ENCODE results near the gene INHBB. TPM values are rescaled to one million over a fixed set of nuclear protein-coding genes. Genes with fewer than 3 reads are reported as not detected.

INHBB gene
- total RNA-seq, 1 experiment from 2014 or later: 0.27 TPM

- Histone ChIP-seq H3K4me1 (ENCODE audit: control insufficient read depth in 1 of 2, insufficient read depth in 2 of 2, low read length in 2 of 2) (peaks cover 0 to 17% of the 10 kb centered on the region in 2 experiments; a peak in 2 of 4 replicates), H3K79me2 (ENCODE audit: insufficient read depth, low read length) (no peaks in the 10 kb centered on the region), H4K20me1 (ENCODE audit: insufficient read depth) (no peaks in the 10 kb centered on the region), H3K9ac (ENCODE audit: low read length) (no peak overlapping the region), H3K9me2 (ENCODE audit: insufficient read depth) (no peaks in the 10 kb centered on the region), H3K4me3 (replicated peaks in 1 of 2; ENCODE audit: low read depth in 1 of 2, low read length in 2 of 2) (no peak overlapping the region), H3K9me3 (ENCODE audit: control insufficient read depth in 1 of 2, insufficient read depth in 1 of 2, low read depth in 1 of 2, low read length in 2 of 2) (no peaks in the 10 kb centered on the region), H3K27me3 (ENCODE audit: insufficient read depth, low read length) (no peaks in the 10 kb centered on the region), H3K36me3 (ENCODE audit: control insufficient read depth in 1 of 2, insufficient read depth in 2 of 2, low read length in 2 of 2) (no peaks in the 10 kb centered on the region), H3K4me2 (ENCODE audit: low read length) (no peak overlapping the region), H3K27ac (ENCODE audit: low read depth, low read length) (no peak overlapping the region), H2AFZ (ENCODE audit: low read depth, low read length, poor library complexity, severe bottlenecking) (no peak overlapping the region)
- ChIA-PET CTCF (interaction anchor here (1.2 kb wide), 1 partner anchor 337 kb away, joined by 4 read pairs; no protein-coding TSS in a partner anchor), POLR2A (no interaction called here), RAD21 (ENCODE audit: low non-redundant PET in 1 of 2, low total read pairs in 2 of 2, uncharacterized antibody in 2 of 2, unreplicated experiment in 2 of 2) (interaction anchor here in 1 of 2 experiments (0.7 kb wide), 1 partner anchor 84 kb away, joined by 4 read pairs; no protein-coding TSS in a partner anchor)
- no peak for ATAC-seq
- BruUV-seq (replicated peaks): no TSS peak
- TF ChIP-seq EZH2 (IDR thresholded peaks at IDR 0.05): no peak
- no peak for TF ChIP-seq CBX3 (IDR thresholded peaks at IDR 0.05; ENCODE audit: low read depth)
- no peak for TF ChIP-seq ELF1 (IDR thresholded peaks at IDR 0.05; ENCODE audit: borderline replicate concordance, low read depth)
- TF ChIP-seq EGR1 (IDR thresholded peaks at IDR 0.05; ENCODE audit: low read depth): no peak
- TF ChIP-seq SIN3A (IDR thresholded peaks at IDR 0.05; ENCODE audit: low read depth): no peak
- TF ChIP-seq CEBPB (IDR thresholded peaks at IDR 0.05; ENCODE audit: low read depth): no peak
- TF ChIP-seq YY1 (IDR thresholded peaks at IDR 0.05; ENCODE audit: extremely low read depth, insufficient replicate concordance, low read depth, low read length): no peak
- TF ChIP-seq RAD21 (IDR thresholded peaks at IDR 0.05; ENCODE audit: low read depth): no peak
- TF ChIP-seq, protein P1, sequence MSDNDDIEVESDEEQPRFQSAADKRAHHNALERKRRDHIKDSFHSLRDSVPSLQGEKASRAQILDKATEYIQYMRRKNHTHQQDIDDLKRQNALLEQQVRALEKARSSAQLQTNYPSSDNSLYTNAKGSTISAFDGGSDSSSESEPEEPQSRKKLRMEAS (IDR thresholded peaks at IDR 0.05): no peak
- no peak for TF ChIP-seq ZFX (IDR thresholded peaks at IDR 0.05)
- TF ChIP-seq, protein P2, sequence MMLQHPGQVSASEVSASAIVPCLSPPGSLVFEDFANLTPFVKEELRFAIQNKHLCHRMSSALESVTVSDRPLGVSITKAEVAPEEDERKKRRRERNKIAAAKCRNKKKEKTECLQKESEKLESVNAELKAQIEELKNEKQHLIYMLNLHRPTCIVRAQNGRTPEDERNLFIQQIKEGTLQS (IDR thresholded peaks at IDR 0.05): no peak
- TF ChIP-seq TCF7L2 (IDR thresholded peaks at IDR 0.05; ENCODE audit: borderline replicate concordance, extremely low read depth, insufficient read depth, insufficient read length): no peak
- TF ChIP-seq SP1 (IDR thresholded peaks at IDR 0.05; ENCODE audit: low read depth): no peak
- TF ChIP-seq CTCF (IDR thresholded peaks at IDR 0.05 in 2 of 3, conservative IDR thresholded peaks at IDR 0.05 in 1 of 3; ENCODE audit: borderline replicate concordance in 1 of 3, insufficient read depth in 1 of 3, low read depth in 2 of 3, low read length in 2 of 3): no peak
- no peak for TF ChIP-seq EZH2phosphoT487 (IDR thresholded peaks at IDR 0.05; ENCODE audit: borderline replicate concordance)
- TF ChIP-seq POLR2AphosphoS5 (IDR thresholded peaks at IDR 0.05; ENCODE audit: low read depth, low read length): no peak
- TF ChIP-seq ZNF274 (IDR thresholded peaks at IDR 0.05; ENCODE audit: low read depth, low read length): no peak
- intact Hi-C loops (cut with micrococcal nuclease): loop anchor here (10.0 kb wide), 2 partner anchors 87 to 177 kb away; no protein-coding TSS in a partner anchor
- no peak for DNase-seq (ENCODE audit: low read depth, low spot score)
These were observed 2.3 kb downstream of the INHBB start for GRCh38 chr2:120348134-120348736.

Data from HCT116 (cell line).